ENCODE data around the gene RGL1. TPM values are rescaled to one million over a fixed set of nuclear protein-coding genes. Genes with fewer than 3 reads are reported as not detected.

RGL1 gene
- total RNA-seq, 4 donors from 2014 or later: 4.0 to 5.1 (median 4.8) TPM

- intact Hi-C loops (cut with DNase I; ENCODE audit: low total_unique reads) (loop anchor here (10.0 kb wide), 1 partner anchor 106 kb away; the partner anchor contains the start of gene RGL1), in situ Hi-C loops (cut with MboI; ENCODE audit: low sequenced_read_pairs in 4 of 4) (loop anchor here (5.0 to 25.0 kb wide), 6 partner anchors 106 to 624 kb away; partner anchors contain the start of genes APOBEC4 (in 1 of the 4), RGL1 (in 1 of the 4) and SMG7 (in 1 of the 4))
- ATAC-seq (no peak), DNase-seq (no peak)
- H3K27me3 ChIP-seq: no peaks in the 10 kb centered on the region
- no peaks in the 10 kb centered on the region for H3K36me3 ChIP-seq
- H3K4me3 ChIP-seq: no peak overlapping the region
- TF ChIP-seq CTCF (IDR thresholded peaks at IDR 0.05 in 4 of 5, conservative IDR thresholded peaks at IDR 0.05 in 1 of 5) (no peak), POLR2A (IDR thresholded peaks at IDR 0.05) (no peak)
- H3K4me1 ChIP-seq: peaks cover 8% of the 10 kb centered on the region in 2 donors
- H3K27ac ChIP-seq: no peak overlapping the region
- H3K9me3 ChIP-seq: no peaks in the 10 kb centered on the region
Observed at GRCh38 chr1:183911285-183911684, 106.4 kb downstream of the RGL1 start.

GRCh38 chr1:183912265-183912886 is 107.5 kb downstream of the RGL1 start:
- TF ChIP-seq CTCF (IDR thresholded peaks at IDR 0.05 in 4 of 5, conservative IDR thresholded peaks at IDR 0.05 in 1 of 5) (no peak), POLR2A (IDR thresholded peaks at IDR 0.05) (no peak)
- Histone ChIP-seq H3K27ac (no peak overlapping the region), H3K27me3 (no peaks in the 10 kb centered on the region), H3K9me3 (no peaks in the 10 kb centered on the region), H3K4me3 (no peak overlapping the region), H3K4me1 (peaks cover 8 to 9% of the 10 kb centered on the region in 2 donors), H3K36me3 (no peaks in the 10 kb centered on the region)
- DNase-seq (no peak), ATAC-seq (no peak)
- in situ Hi-C loops (cut with MboI; ENCODE audit: low sequenced_read_pairs in 4 of 4) (loop anchor here (5.0 to 25.0 kb wide), 6 partner anchors 108 to 625 kb away; partner anchors contain the start of genes APOBEC4 (in 1 of the 4), RGL1 (in 1 of the 4) and SMG7 (in 1 of the 4)), intact Hi-C loops (cut with DNase I; ENCODE audit: low total_unique reads) (loop anchor here (10.0 kb wide), 1 partner anchor 108 kb away; the partner anchor contains the start of gene RGL1)

- Histone ChIP-seq H3K27me3 (no peaks in the 10 kb centered on the region), H3K36me3 (no peaks in the 10 kb centered on the region), H3K9me3 (no peaks in the 10 kb centered on the region), H3K4me1 (peaks cover 8 to 9% of the 10 kb centered on the region in 2 donors), H3K4me3 (no peak overlapping the region), H3K27ac (no peak overlapping the region)
- intact Hi-C loops (cut with DNase I; ENCODE audit: low total_unique reads) (loop anchor here (10.0 kb wide), 1 partner anchor 109 kb away; the partner anchor contains the start of gene RGL1), in situ Hi-C loops (cut with MboI; ENCODE audit: low sequenced_read_pairs in 4 of 4) (loop anchor here (5.0 to 25.0 kb wide), 6 partner anchors 109 to 626 kb away; partner anchors contain the start of genes APOBEC4 (in 1 of the 4), RGL1 (in 1 of the 4) and SMG7 (in 1 of the 4))
- no peak for TF ChIP-seq CTCF (IDR thresholded peaks at IDR 0.05 in 4 of 5, conservative IDR thresholded peaks at IDR 0.05 in 1 of 5)
- ATAC-seq (no peak), DNase-seq (no peak)
Observed at GRCh38 chr1:183913567-183913993, 108.7 kb downstream of the RGL1 start.

- Histone ChIP-seq H3K27me3 (no peaks in the 10 kb centered on the region), H3K9me3 (no peaks in the 10 kb centered on the region), H3K27ac (no peak overlapping the region), H3K4me1 (peaks cover 8 to 9% of the 10 kb centered on the region in 2 donors), H3K36me3 (no peaks in the 10 kb centered on the region), H3K4me3 (no peak overlapping the region)
- no peak for DNase-seq
- in situ Hi-C loops (cut with MboI; ENCODE audit: low sequenced_read_pairs in 4 of 4): loop anchor here (5.0 to 25.0 kb wide), 6 partner anchors 109 to 627 kb away; partner anchors contain the start of genes APOBEC4 (in 1 of the 4), RGL1 (in 1 of the 4) and SMG7 (in 1 of the 4)
- TF ChIP-seq POLR2A (IDR thresholded peaks at IDR 0.05) (no peak), CTCF (IDR thresholded peaks at IDR 0.05 in 4 of 5, conservative IDR thresholded peaks at IDR 0.05 in 1 of 5) (no peak)
- intact Hi-C loops (cut with DNase I; ENCODE audit: low total_unique reads): loop anchor here (10.0 kb wide), 1 partner anchor 109 kb away; the partner anchor contains the start of gene RGL1
- no peak for ATAC-seq
Observed at GRCh38 chr1:183914276-183914675, 109.4 kb downstream of the RGL1 start.
